Panc1 (cell line): Measurements from ENCODE around the gene PCDHGA1. TPM values are rescaled to one million over a fixed set of nuclear protein-coding genes. Genes with fewer than 3 reads are reported as not detected.

ENCODE experiments used
- ATAC-seq: fragments of 200-7000 bp; cut with Tn5 transposase; 2 replicates; pipeline ENCODE4 v1.9.1; 2020; ENCODE audit warnings: mild to moderate bottlenecking, moderate library complexity
- BruUV-seq: library from RNA; stranded (reverse); fragments of 400-500 nt; replicated peaks from 2 replicates; lab custom pipeline; 2021; lab: Mats Ljungman, UMichigan
- CTCF ChIA-PET: fragments of 300-600 bp; sonication (Branson Sonifier 250); formaldehyde crosslinking; loops from one replicate; lab custom pipeline; 2022; ENCODE audit warnings: antibody characterized with exemption; lab: Charles Lee
- POLR2A ChIA-PET: fragments of 300-600 bp; sonication (Branson Sonifier 250); formaldehyde crosslinking; loops from one replicate; lab custom pipeline; 2022; ENCODE audit warnings: antibody characterized with exemption; lab: Charles Lee
- DNase-seq: peaks from one replicate; pipeline ENCODE4 v3.0.0-alpha.2; 2010; ENCODE audit warnings: low read depth, low spot score
- H3K27ac ChIP-seq: 2 replicates; pipeline ENCODE4 v1.5.1; 2011; ENCODE audit warnings: mild to moderate bottlenecking, low read length, inconsistent platforms
- H3K27me3 ChIP-seq: fragments of 200-500 bp; sonication (Bioruptor generic); 2 replicates; pipeline ENCODE4 v1.6.0; 2014; ENCODE audit warnings: low read length, inconsistent platforms; ENCODE audit not compliant: control insufficient read depth, insufficient read depth
- H3K36me3 ChIP-seq: fragments of 200-500 bp; sonication (Bioruptor generic); 2 replicates; pipeline ENCODE4 v1.5.1; 2014; ENCODE audit warnings: inconsistent platforms, mild to moderate bottlenecking, low read length, moderate library complexity; ENCODE audit not compliant: control insufficient read depth, insufficient read depth
- H3K4me1 ChIP-seq: 2 replicates; pipeline ENCODE4 v1.5.1; 2011; ENCODE audit warnings: inconsistent platforms, mild to moderate bottlenecking, low read length, moderate library complexity; ENCODE audit not compliant: control insufficient read depth, insufficient read depth
- H3K4me3 ChIP-seq, 2 experiments: 2 replicates each; pipeline ENCODE4 v1.5.1; 2011 to 2012; ENCODE audit warnings: low read depth in 2 of 2, low read length in 2 of 2, mild to moderate bottlenecking in 2 of 2, inconsistent platforms in 1 of 2, moderate library complexity in 1 of 2
- H3K9me3 ChIP-seq: fragments of 200-500 bp; sonication (Bioruptor generic); 2 replicates; pipeline ENCODE4 v1.5.1; 2014; ENCODE audit warnings: low read depth, mild to moderate bottlenecking, inconsistent platforms, low read length, moderate library complexity; ENCODE audit not compliant: control insufficient read depth, insufficient read depth
- CTCF ChIP-seq: fragments of 450-650 bp; IDR thresholded peaks from 2 replicates; pipeline ENCODE4 v1.5.1; 2017; ENCODE audit warnings: mild to moderate bottlenecking
- POLR2AphosphoS5 ChIP-seq: IDR thresholded peaks from 2 replicates; pipeline ENCODE4 v1.6.1; 2012; ENCODE audit warnings: mild to moderate bottlenecking, low read depth, low read length, moderate library complexity
- REST ChIP-seq, 2 experiments: IDR thresholded peaks; 2 replicates each; pipeline ENCODE4 v1.6.1; 2011 to 2012; ENCODE audit warnings: low read depth in 2 of 2, control low read depth in 1 of 2, low read length in 1 of 2, mild to moderate bottlenecking in 1 of 2, moderate library complexity in 1 of 2; ENCODE audit not compliant: insufficient read depth in 1 of 2
- SIN3A ChIP-seq: IDR thresholded peaks from 2 replicates; pipeline ENCODE4 v1.6.1; 2012; ENCODE audit warnings: low read depth, mild to moderate bottlenecking, low read length, moderate library complexity, borderline replicate concordance; ENCODE audit not compliant: insufficient read depth
- TCF7L2 ChIP-seq: IDR thresholded peaks from 2 replicates; pipeline ENCODE4 v1.6.1; 2011; ENCODE audit warnings: mild to moderate bottlenecking, low read depth, low read length, inconsistent platforms
- in situ Hi-C: cut with HindIII; loops from 2 replicates; pipeline ENCODE4 v1.10.0; 2016; ENCODE audit warnings: low sequenced_read_pairs, low pct_unique_long_range_greater_than_20kb
- intact Hi-C: fragments of 100-400 bp; cut with micrococcal nuclease; formaldehyde crosslinking; loops from one replicate; pipeline ENCODE4 v1.10.0; 2022; ENCODE audit not compliant: unreplicated experiment
- total RNA-seq: library from RNA; stranded (reverse); gene quantifications from one replicate; pipeline ENCODE4 v1.2.1, GENCODE V29; 2021; ENCODE audit not compliant: unreplicated experiment

The PCDHGA1 gene
- total RNA-seq, 1 experiment from 2014 or later = 0.92 TPM

GRCh38 chr5:141422742-141423291 lies 92.5 kb downstream of the PCDHGA1 start:
- H3K36me3 ChIP-seq = no peaks in the 10 kb centered on the region
- in situ Hi-C loops = no loop called here
- H3K4me1 ChIP-seq = no peaks in the 10 kb centered on the region; the same call in 1 of the 2 replicates
- no TSS peak for BruUV-seq
- H3K27me3 ChIP-seq = no peaks in the 10 kb centered on the region
- intact Hi-C loops = no loop called here
- no peak overlapping the region for H3K4me3 ChIP-seq
- H3K9me3 ChIP-seq = peaks cover 16% of the 10 kb centered on the region; the same call in 1 of the 2 replicates
- TF ChIP-seq CTCF = no peak
- no peak for ATAC-seq
- no peak for DNase-seq
- ChIA-PET CTCF (interaction anchor here (1.1 kb wide), 1 partner anchor 43 kb away, joined by 3 read pairs; no protein-coding TSS in a partner anchor), POLR2A (no interaction called here)
- no peak overlapping the region for H3K27ac ChIP-seq

- intact Hi-C loops (no loop called here), in situ Hi-C loops (no loop called here)
- H3K9me3 ChIP-seq = peaks cover 13% of the 10 kb centered on the region; the same call in 1 of the 2 replicates
- DNase-seq = no peak
- CTCF ChIA-PET = interaction anchor here (0.6 kb wide), 1 partner anchor 97 kb away, joined by 3 read pairs; no protein-coding TSS in a partner anchor
- POLR2A ChIA-PET = no interaction called here
- no peak for TF ChIP-seq POLR2AphosphoS5
- TF ChIP-seq TCF7L2 = no peak
- TF ChIP-seq SIN3A = no peak
- TF ChIP-seq CTCF = no peak
- no peak for TF ChIP-seq REST (IDR thresholded peaks at IDR 0.05; ENCODE audit: insufficient read depth in 1 of 2, low read depth in 2 of 2, low read length in 1 of 2)
- H3K27me3 ChIP-seq = no peaks in the 10 kb centered on the region
- H3K27ac ChIP-seq = no peak overlapping the region
- H3K36me3 ChIP-seq = no peaks in the 10 kb centered on the region
- no peak overlapping the region for H3K4me3 ChIP-seq
- BruUV-seq = no TSS peak
- no peak for ATAC-seq
- H3K4me1 ChIP-seq = no peaks in the 10 kb centered on the region
Measured at GRCh38 chr5:141427783-141428426, 97.6 kb downstream of the PCDHGA1 start.
